Measurements from ENCODE around the gene PLD1.

- no peak for TF ChIP-seq CTCF (IDR thresholded peaks at IDR 0.05)
- TF ChIP-seq EP300 (IDR thresholded peaks at IDR 0.05), result no peak
- no peak for TF ChIP-seq POLR2A (IDR thresholded peaks at IDR 0.05)
Measured at GRCh38 chr3:171812811-171813210, 2.5 kb upstream of the PLD1 start.
